IMR-90 (cell line): Measurements from ENCODE around the gene NAPEPLD. TPM values are rescaled to one million over a fixed set of nuclear protein-coding genes. Genes with fewer than 3 reads are reported as not detected.

ENCODE experiments used
- ATAC-seq: fragments of 200-7000 bp; cut with Tn5 transposase; 2 replicates; pipeline ENCODE4 v1.9.1; 2020; ENCODE audit warnings: low read depth, mild to moderate bottlenecking, moderate library complexity
- BruUV-seq: library from RNA; stranded (reverse); fragments of 400-500 nt; replicated peaks from 2 replicates; lab custom pipeline; 2021; lab: Mats Ljungman, UMichigan
- CTCF ChIA-PET: fragments of 300-600 bp; formaldehyde crosslinking; extraction: SDS; loops from one replicate; lab custom pipeline; 2021; ENCODE audit warnings: antibody characterized with exemption; lab: Yijun Ruan, JAX
- POLR2A ChIA-PET: fragments of 300-600 bp; sonication (Branson Sonifier 250); formaldehyde crosslinking; loops from one replicate; lab custom pipeline; 2022; ENCODE audit warnings: antibody characterized with exemption; ENCODE audit not compliant: unreplicated experiment; lab: Charles Lee
- DNase-seq: peaks from one replicate; pipeline ENCODE4 v3.0.0; 2013
- H2AFZ ChIP-seq: replicated peaks from 2 replicates; pipeline ENCODE3; 2013; ENCODE audit warnings: low read length, mild to moderate bottlenecking; ENCODE audit not compliant: poor library complexity
- H2AK5ac ChIP-seq: 2 replicates; pipeline ENCODE4 v1.6.1; 2013; ENCODE audit warnings: low read depth, low read length, inconsistent platforms
- H2AK9ac ChIP-seq: replicated peaks from 2 replicates; pipeline ENCODE3; 2013; ENCODE audit warnings: mild to moderate bottlenecking, low read depth, low read length, moderate library complexity; ENCODE audit not compliant: poor library complexity
- H2BK120ac ChIP-seq: 2 replicates; pipeline ENCODE4 v1.6.1; 2013; ENCODE audit warnings: low read depth, low read length, inconsistent platforms
- H2BK15ac ChIP-seq: 3 replicates; pipeline ENCODE4 v1.6.1; 2013; ENCODE audit warnings: low read depth, low read length, inconsistent platforms
- H2BK20ac ChIP-seq: 2 replicates; pipeline ENCODE4 v1.6.1; 2013; ENCODE audit warnings: low read depth, mild to moderate bottlenecking, inconsistent platforms, low read length, moderate library complexity
- H2BK5ac ChIP-seq: 2 replicates; pipeline ENCODE4 v1.6.1; 2013; ENCODE audit warnings: mild to moderate bottlenecking, low read depth, low read length, inconsistent platforms; ENCODE audit not compliant: poor library complexity, severe bottlenecking
- H3K14ac ChIP-seq: replicated peaks from 2 replicates; pipeline ENCODE4 v1.6.1; 2013; ENCODE audit warnings: low read depth, low read length, inconsistent platforms
- H3K18ac ChIP-seq: 2 replicates; pipeline ENCODE4 v1.6.1; 2013; ENCODE audit warnings: low read depth, low read length, control low read depth
- H3K23ac ChIP-seq: 2 replicates; pipeline ENCODE4 v1.6.1; 2013; ENCODE audit warnings: low read depth, low read length, inconsistent platforms
- H3K27ac ChIP-seq: 2 replicates; pipeline ENCODE4 v1.5.1; 2013; ENCODE audit warnings: mild to moderate bottlenecking, control low read depth, low read length; ENCODE audit not compliant: insufficient read depth
- H3K27me3 ChIP-seq: 2 replicates; pipeline ENCODE4 v1.6.1; 2013; ENCODE audit warnings: low read length; ENCODE audit not compliant: control insufficient read depth, insufficient read depth
- H3K36me3 ChIP-seq: 2 replicates; pipeline ENCODE4 v1.6.1; 2013; ENCODE audit warnings: low read length, mixed read lengths; ENCODE audit not compliant: control insufficient read depth, insufficient read depth
- H3K4ac ChIP-seq: 2 replicates; pipeline ENCODE4 v1.6.1; 2013; ENCODE audit warnings: low read depth, low read length, inconsistent platforms
- H3K4me1 ChIP-seq: 2 replicates; pipeline ENCODE4 v1.6.1; 2013; ENCODE audit warnings: low read length, mixed read lengths; ENCODE audit not compliant: control insufficient read depth, insufficient read depth
- H3K4me2 ChIP-seq: 2 replicates; pipeline ENCODE4 v1.6.1; 2013; ENCODE audit warnings: low read depth, mild to moderate bottlenecking, control low read depth, low read length, moderate library complexity
- H3K4me3 ChIP-seq: 2 replicates; pipeline ENCODE4 v1.5.1; 2013; ENCODE audit warnings: low read depth, mild to moderate bottlenecking, control low read depth, low read length, moderate library complexity; ENCODE audit not compliant: insufficient read depth
- H3K56ac ChIP-seq: 2 replicates; pipeline ENCODE4 v1.6.1; 2013; ENCODE audit warnings: low read length, inconsistent platforms; ENCODE audit not compliant: insufficient read depth; ENCODE audit errors: extremely low read depth
- H3K79me1 ChIP-seq, 2 experiments: 2 replicates each; pipeline ENCODE4 v1.6.1; 2013; ENCODE audit warnings: low read length in 2 of 2, inconsistent platforms in 1 of 2, low read depth in 1 of 2
- H3K9ac ChIP-seq: 2 replicates; pipeline ENCODE4 v1.6.1; 2013; ENCODE audit warnings: low read depth, low read length, control low read depth
- H3K9me1 ChIP-seq: 2 replicates; pipeline ENCODE4 v1.6.1; 2013; ENCODE audit warnings: low read length, inconsistent platforms; ENCODE audit not compliant: insufficient read depth
- H3K9me3 ChIP-seq: 2 replicates; pipeline ENCODE4 v1.6.1; 2013; ENCODE audit warnings: low read length; ENCODE audit not compliant: control insufficient read depth, insufficient read depth
- H4K20me1 ChIP-seq: 2 replicates; pipeline ENCODE4 v1.6.1; 2013; ENCODE audit warnings: low read length, inconsistent platforms; ENCODE audit not compliant: insufficient read depth
- H4K5ac ChIP-seq: 2 replicates; pipeline ENCODE4 v1.6.1; 2013; ENCODE audit warnings: mild to moderate bottlenecking, low read depth, low read length, control low read depth
- H4K8ac ChIP-seq, 2 experiments: 2 replicates each; pipeline ENCODE4 v1.6.1; 2013; ENCODE audit warnings: low read depth in 2 of 2, low read length in 2 of 2, control low read depth in 1 of 2, inconsistent platforms in 1 of 2
- H4K91ac ChIP-seq: 2 replicates; pipeline ENCODE4 v1.6.1; 2013; ENCODE audit warnings: low read depth, low read length, inconsistent platforms; ENCODE audit not compliant: insufficient read depth
- CHD1 ChIP-seq: IDR thresholded peaks from 2 replicates; pipeline ENCODE4 v1.6.1; 2012; ENCODE audit warnings: low read depth, low read length, improper control_type of control experiment
- FOS ChIP-seq: fragments of 150-350 bp; IDR thresholded peaks from 2 replicates; pipeline ENCODE4 v1.6.1; 2016; ENCODE audit warnings: low read depth, low read length
- MXI1 ChIP-seq: IDR thresholded peaks from 2 replicates; pipeline ENCODE4 v1.6.1; 2012; ENCODE audit warnings: low read depth, mild to moderate bottlenecking, low read length, moderate library complexity, borderline replicate concordance
- NFE2L2 ChIP-seq: fragments of 150-350 bp; IDR thresholded peaks from 2 replicates; pipeline ENCODE4 v1.6.1; 2016; ENCODE audit warnings: low read depth, mild to moderate bottlenecking, low read length
- RAD21 ChIP-seq: IDR thresholded peaks from 2 replicates; pipeline ENCODE4 v1.6.1; 2012; ENCODE audit warnings: low read length, improper control_type of control experiment
- RFX5 ChIP-seq: IDR thresholded peaks from 2 replicates; pipeline ENCODE4 v1.8.0; 2012; ENCODE audit warnings: low read depth, mild to moderate bottlenecking, low read length, moderate library complexity
- WGBS, 2 experiments: methylation state at CpG; one replicate each; pipeline versions ENCODE4 v1.1.5 to v1.1.7; 2013; ENCODE audit warnings: missing lambda C conversion rate in 2 of 2; ENCODE audit not compliant: insufficient read length in 1 of 2; ENCODE audit errors: extremely low coverage in 2 of 2; 5-methylcytosine and 5-hydroxymethylcytosine counted together
- dilution Hi-C: fragments of 300-500 bp; cut with HindIII; formaldehyde crosslinking; loops from one replicate; pipeline ENCODE4 v1.14.3; 2018; ENCODE audit warnings: low sequenced_read_pairs; ENCODE audit not compliant: unreplicated experiment
- in situ Hi-C: fragments of 300-500 bp; cut with MboI; formaldehyde crosslinking; loops from 3 replicates; pipeline ENCODE4 v1.14.3; 2019; ENCODE audit warnings: low sequenced_read_pairs, inconsistent platforms, mixed read lengths
- intact Hi-C: fragments of 100-400 bp; cut with micrococcal nuclease; formaldehyde crosslinking; loops from 2 replicates; pipeline ENCODE4 v1.10.0; 2022
- polyA plus RNA-seq, 3 experiments: library from polyadenylated mRNA; depleted of rRNA; stranded (reverse); fragments of >200 nt; gene quantifications; 2 replicates each; pipeline ENCODE4 v1.2.3, GENCODE V29; 2012; ENCODE audit warnings: low replicate concordance in 1 of 3
- total RNA-seq: library from RNA; depleted of rRNA; stranded (reverse); fragments of >200 nt; gene quantifications from 2 replicates; pipeline ENCODE4 v1.2.3, GENCODE V29; 2012

Gene NAPEPLD
- total and polyA plus RNA-seq, 2 of the 4 experiments (the other 2 are of a cell fraction): 2.2 to 3.4 TPM

- dilution Hi-C loops: no loop called here
- ATAC-seq: no peak
Measured at GRCh38 chr7:103083210-103083609, 65.7 kb downstream of the NAPEPLD start.

More at GRCh38 chr7:103083210-103083609, 65.7 kb downstream of the NAPEPLD start:
- no peak overlapping the region for H2AK9ac ChIP-seq
- DNase-seq: no peak
- H2BK5ac ChIP-seq: no peak overlapping the region
- no CpG with 5 or more reads among the region's 3 CpGs for WGBS, 2 experiments
- no peak overlapping the region for H3K27ac ChIP-seq
- H3K27me3 ChIP-seq: no peaks in the 10 kb centered on the region
- H3K9ac ChIP-seq: no peak overlapping the region
- no peak overlapping the region for H3K4me2 ChIP-seq
- H4K5ac ChIP-seq: no peak overlapping the region
- no peak overlapping the region for H2AFZ ChIP-seq
- H3K14ac ChIP-seq: no peak overlapping the region
- 0 out of 2 replicates have a peak, but pooled peaks cover 1% of the 10 kb centered on the region for H3K36me3 ChIP-seq
- H4K91ac ChIP-seq: no peak overlapping the region
- no peak overlapping the region for H3K23ac ChIP-seq
- in situ Hi-C loops (no loop called here), intact Hi-C loops (no loop called here)
- H4K8ac ChIP-seq: no peak overlapping the region
- H2AK5ac ChIP-seq: no peak overlapping the region
- ChIA-PET POLR2A (no interaction called here), CTCF (no interaction called here)
- no peaks in the 10 kb centered on the region for H3K4me1 ChIP-seq
- no peak overlapping the region for H2BK20ac ChIP-seq
- H3K18ac ChIP-seq: no peak overlapping the region
- H3K79me1 ChIP-seq: peaks cover 9 to 38% of the 10 kb centered on the region in 2 experiments
- no peak overlapping the region for H2BK120ac ChIP-seq
- H3K4ac ChIP-seq: no peak overlapping the region
- H3K9me1 ChIP-seq: peaks cover 3% of the 10 kb centered on the region; the same call in 1 of the 2 replicates
- H3K56ac ChIP-seq: no peak overlapping the region
- H3K9me3 ChIP-seq: no peaks in the 10 kb centered on the region
- no peak overlapping the region for H2BK15ac ChIP-seq
- BruUV-seq: no TSS peak
- no peak overlapping the region for H3K4me3 ChIP-seq
- TF ChIP-seq FOS (no peak), NFE2L2 (no peak), CHD1 (no peak), RAD21 (no peak), RFX5 (no peak), MXI1 (no peak)
- no peaks in the 10 kb centered on the region for H4K20me1 ChIP-seq
